OCI-LY7 (cell line): ENCODE measurements around the gene SRP68. TPM values are rescaled to one million over a fixed set of nuclear protein-coding genes. Genes with fewer than 3 reads are reported as not detected.

Experiments used
- BruUV-seq: library from RNA; stranded (reverse); fragments of 400-500 nt; replicated peaks from 2 replicates; lab custom pipeline; 2021; lab: Mats Ljungman, UMichigan
- CTCF ChIA-PET: fragments of 300-600 bp; sonication (Branson Sonifier 250); formaldehyde crosslinking; loops from one replicate; lab custom pipeline; 2022; ENCODE audit warnings: antibody characterized with exemption; ENCODE audit not compliant: unreplicated experiment; lab: Charles Lee
- POLR2A ChIA-PET: fragments of 300-600 bp; sonication (Branson Sonifier 250); formaldehyde crosslinking; loops from one replicate; lab custom pipeline; 2022; ENCODE audit warnings: antibody characterized with exemption; lab: Charles Lee
- DNase-seq: peaks from one replicate; pipeline ENCODE4 v3.0.0-alpha.2; 2015; ENCODE audit warnings: low spot score
- H2AFZ ChIP-seq: fragments of 200-600 bp; sonication (generic), shearing (Covaris generic); 2 replicates; pipeline ENCODE4 v1.6.1; 2014; ENCODE audit warnings: mild to moderate bottlenecking, antibody characterized with exemption, low read length, moderate library complexity
- H3K27ac ChIP-seq: fragments of 200-600 bp; sonication (generic); 2 replicates; pipeline ENCODE4 v1.5.1; 2014; ENCODE audit warnings: mixed run types, low read depth, mild to moderate bottlenecking, moderate library complexity, low read length, inconsistent platforms; ENCODE audit not compliant: poor library complexity, severe bottlenecking
- H3K36me3 ChIP-seq: fragments of 200-600 bp; sonication (generic); 2 replicates; pipeline ENCODE4 v1.6.1; 2014; ENCODE audit warnings: mild to moderate bottlenecking, antibody characterized with exemption, low read length, moderate library complexity, mixed read lengths; ENCODE audit not compliant: insufficient read depth
- H3K4me1 ChIP-seq: fragments of 200-600 bp; sonication (generic); 2 replicates; pipeline ENCODE4 v1.5.1; 2014; ENCODE audit warnings: mild to moderate bottlenecking, low read length; ENCODE audit not compliant: insufficient read depth, poor library complexity, severe bottlenecking
- H3K4me2 ChIP-seq: fragments of 200-600 bp; sonication (generic); 2 replicates; pipeline ENCODE4 v1.6.1; 2014; ENCODE audit warnings: mild to moderate bottlenecking, low read length
- H3K4me3 ChIP-seq: fragments of 200-600 bp; sonication (generic); 2 replicates; pipeline ENCODE4 v1.5.1; 2014; ENCODE audit warnings: mild to moderate bottlenecking, low read depth, low read length; ENCODE audit not compliant: poor library complexity, severe bottlenecking
- H3K79me2 ChIP-seq: fragments of 200-600 bp; sonication (generic); 2 replicates; pipeline ENCODE4 v1.6.1; 2016; ENCODE audit warnings: low read depth, mild to moderate bottlenecking, low read length, moderate library complexity, mixed read lengths; ENCODE audit not compliant: insufficient read depth
- H3K9me2 ChIP-seq: fragments of 200-600 bp; sonication (generic); 2 replicates; pipeline ENCODE4 v1.6.1; 2016; ENCODE audit warnings: mild to moderate bottlenecking, low read length, mixed read lengths; ENCODE audit not compliant: insufficient read depth
- H3K9me3 ChIP-seq: fragments of 200-600 bp; sonication (generic); 2 replicates; pipeline ENCODE4 v1.6.1; 2014; ENCODE audit warnings: mild to moderate bottlenecking, mixed run types, low read length, mixed read lengths
- H4K20me1 ChIP-seq: fragments of 200-600 bp; sonication (generic); 2 replicates; pipeline ENCODE4 v1.6.1; 2014; ENCODE audit warnings: mild to moderate bottlenecking, antibody characterized with exemption, low read length, moderate library complexity, mixed read lengths; ENCODE audit not compliant: insufficient read depth
- CTCF ChIP-seq: fragments of 200-600 bp; sonication (generic); conservative IDR thresholded peaks from 2 replicates; pipeline ENCODE4 v1.5.1; 2014; ENCODE audit warnings: mild to moderate bottlenecking, antibody characterized with exemption, low read length, moderate library complexity, mixed read lengths
- EZH2phosphoT487 ChIP-seq: fragments of 200-600 bp; sonication (generic); IDR thresholded peaks from 2 replicates; pipeline ENCODE4 v1.6.1; 2018; ENCODE audit warnings: low read depth, borderline replicate concordance, mild to moderate bottlenecking, mixed run types, antibody characterized with exemption, low read length, moderate library complexity, mixed read lengths
- intact Hi-C: fragments of 100-400 bp; cut with micrococcal nuclease; formaldehyde crosslinking; loops from one replicate; pipeline ENCODE4 v1.10.0; 2022; ENCODE audit not compliant: unreplicated experiment
- total RNA-seq, 2 experiments: library from RNA; depleted of rRNA in 1 of 2; stranded (reverse); fragments of >200 nt in 1 of 2; shearing (Covaris generic) in 1 of 2; gene quantifications; 2 replicates each; pipeline ENCODE4 v1.2.3, GENCODE V29; 2014 to 2022

The SRP68 gene
- total RNA-seq, 2 experiments from 2014 or later, result 54.0 to 200 TPM

GRCh38 chr17:76089680-76090516, 17.6 kb upstream of the SRP68 start:
- Histone ChIP-seq H2AFZ (no peak overlapping the region), H3K27ac (no peak overlapping the region), H3K9me3 (no peaks in the 10 kb centered on the region), H3K36me3 (peaks cover 71% of the 10 kb centered on the region), H3K4me2 (no peak overlapping the region), H3K79me2 (no peaks in the 10 kb centered on the region), H3K4me1 (no peaks in the 10 kb centered on the region), H3K9me2 (no peaks in the 10 kb centered on the region), H3K4me3 (no peak overlapping the region), H4K20me1 (no peaks in the 10 kb centered on the region)
- no TSS peak for BruUV-seq
- no peak for TF ChIP-seq CTCF
- no peak for TF ChIP-seq EZH2phosphoT487
- ChIA-PET POLR2A (interaction anchor here (1.5 kb wide), 1 partner anchor 13 kb away, joined by 4 read pairs; the partner anchor contains the start of gene EXOC7), CTCF (interaction anchor here (1.6 kb wide), 1 partner anchor 76 kb away, joined by 4 read pairs; no protein-coding TSS in a partner anchor)
- intact Hi-C loops, result no loop called here
- no peak for DNase-seq

- H3K9me2 ChIP-seq, result no peaks in the 10 kb centered on the region
- POLR2A ChIA-PET, result interaction anchor here (1.5 kb wide), 1 partner anchor 14 kb away, joined by 4 read pairs; the partner anchor contains the start of gene EXOC7
- intact Hi-C loops, result no loop called here
- CTCF ChIA-PET, result interaction anchor here (1.6 kb wide), 1 partner anchor 75 kb away, joined by 4 read pairs; no protein-coding TSS in a partner anchor
- no TSS peak for BruUV-seq
- TF ChIP-seq EZH2phosphoT487 (no peak), CTCF (no peak)
- H3K4me3 ChIP-seq, result no peak overlapping the region
- H3K9me3 ChIP-seq, result no peaks in the 10 kb centered on the region
- DNase-seq, result no peak
- no peak overlapping the region for H3K4me2 ChIP-seq
- no peak overlapping the region for H2AFZ ChIP-seq
- no peaks in the 10 kb centered on the region for H3K4me1 ChIP-seq
- no peaks in the 10 kb centered on the region for H3K79me2 ChIP-seq
- peaks cover 71% of the 10 kb centered on the region for H3K36me3 ChIP-seq
- no peaks in the 10 kb centered on the region for H4K20me1 ChIP-seq
- no peak overlapping the region for H3K27ac ChIP-seq
These were observed 16.7 kb upstream of the SRP68 start for GRCh38 chr17:76088868-76089576.
